Neural cell (in vitro differentiated cells): ENCODE data around the gene CTBP2. TPM values are rescaled to one million over a fixed set of nuclear protein-coding genes. Genes with fewer than 3 reads are reported as not detected.

Experiments
- H2AFZ ChIP-seq: fragments of 200-600, 300-800 bp; sonication (generic), shearing (Covaris generic); 2 replicates; pipeline ENCODE4 v1.6.0; 2014; ENCODE audit warnings: low read depth, mild to moderate bottlenecking, antibody characterized with exemption, low read length, moderate library complexity
- H3F3A ChIP-seq: fragments of 200-600 bp; shearing (Covaris generic); 2 replicates; pipeline ENCODE4 v1.6.1; 2016; ENCODE audit warnings: mild to moderate bottlenecking, moderate library complexity, mixed read lengths, antibody characterized with exemption, low read length; ENCODE audit not compliant: insufficient read depth, poor library complexity, severe bottlenecking
- H3K27ac ChIP-seq: fragments of 200-600, 300-800 bp; sonication (generic), shearing (Covaris generic); 2 replicates; pipeline ENCODE4 v1.5.1; 2014; ENCODE audit warnings: mild to moderate bottlenecking, low read length, moderate library complexity
- H3K27me3 ChIP-seq: fragments of 300-800, 200-600 bp; sonication (generic), shearing (Covaris generic); 2 replicates; pipeline ENCODE4 v1.6.0; 2014; ENCODE audit warnings: mild to moderate bottlenecking, low read depth, low read length, moderate library complexity; ENCODE audit not compliant: insufficient read depth
- H3K36me3 ChIP-seq: fragments of 300-800, 200-600 bp; sonication (generic), shearing (Covaris generic); 2 replicates; pipeline ENCODE4 v1.5.1; 2014; ENCODE audit warnings: mild to moderate bottlenecking, antibody characterized with exemption, low read length, moderate library complexity; ENCODE audit not compliant: insufficient read depth
- H3K4me2 ChIP-seq: fragments of 300-800, 200-600 bp; sonication (generic), shearing (Covaris generic); 2 replicates; pipeline ENCODE4 v1.6.0; 2014; ENCODE audit warnings: mild to moderate bottlenecking, low read length
- H3K4me3 ChIP-seq: fragments of 300-800, 200-600 bp; sonication (generic), shearing (Covaris generic); 2 replicates; pipeline ENCODE4 v1.5.1; 2014; ENCODE audit warnings: mild to moderate bottlenecking, low read length, moderate library complexity
- H3K79me2 ChIP-seq: fragments of 200-600 bp; shearing (Covaris generic); replicated peaks from 2 replicates; pipeline ENCODE4 v1.6.0; 2014; ENCODE audit warnings: mild to moderate bottlenecking, low read length, moderate library complexity; ENCODE audit not compliant: insufficient read depth
- H3K9ac ChIP-seq: fragments of 300-800, 200-600 bp; sonication (generic), shearing (Covaris generic); 2 replicates; pipeline ENCODE4 v1.6.1; 2016; ENCODE audit warnings: mild to moderate bottlenecking, low read length, mixed read lengths
- H3K9me2 ChIP-seq: fragments of 200-600 bp; shearing (Covaris generic); 2 replicates; pipeline ENCODE4 v1.6.1; 2016; ENCODE audit warnings: mild to moderate bottlenecking, low read length, mixed read lengths; ENCODE audit not compliant: insufficient read depth
- H3K9me3 ChIP-seq: fragments of 200-600, 300-800 bp; sonication (generic), shearing (Covaris generic); 2 replicates; pipeline ENCODE4 v1.6.1; 2016; ENCODE audit warnings: mild to moderate bottlenecking, mixed run types, low read length, moderate library complexity, mixed read lengths
- H4K20me1 ChIP-seq: fragments of 200-600 bp; shearing (Covaris generic); 2 replicates; pipeline ENCODE4 v1.6.1; 2016; ENCODE audit warnings: mild to moderate bottlenecking, mixed run types; ENCODE audit not compliant: insufficient read depth
- EP300 ChIP-seq: fragments of 450-650 bp; conservative IDR thresholded peaks from 2 replicates; pipeline ENCODE4 v1.6.1; 2014; ENCODE audit warnings: antibody characterized with exemption, mild to moderate bottlenecking, moderate library complexity; ENCODE audit not compliant: poor library complexity, severe bottlenecking
- EZH2 ChIP-seq: fragments of 200-600, 300-800 bp; shearing (Covaris generic), sonication (generic); IDR thresholded peaks from 2 replicates; pipeline ENCODE4 v1.6.1; 2014; ENCODE audit warnings: antibody characterized with exemption, low read length, borderline replicate concordance, mild to moderate bottlenecking; ENCODE audit not compliant: insufficient read depth, poor library complexity, severe bottlenecking
- MXI1 ChIP-seq: fragments of 450-650 bp; conservative IDR thresholded peaks from 2 replicates; pipeline ENCODE4 v1.6.1; 2014; ENCODE audit warnings: antibody characterized with exemption, mild to moderate bottlenecking; ENCODE audit not compliant: poor library complexity, severe bottlenecking
- POLR2AphosphoS5 ChIP-seq: IDR thresholded peaks from 2 replicates; pipeline ENCODE4 v1.6.1; 2012
- RAD21 ChIP-seq: fragments of 450-650 bp; conservative IDR thresholded peaks from 2 replicates; pipeline ENCODE4 v1.6.1; 2014; ENCODE audit warnings: antibody characterized with exemption, mild to moderate bottlenecking, moderate library complexity
- SMC3 ChIP-seq: fragments of 450-650 bp; conservative IDR thresholded peaks from 2 replicates; pipeline ENCODE4 v1.6.1; 2014; ENCODE audit warnings: antibody characterized with exemption, mild to moderate bottlenecking, moderate library complexity; ENCODE audit not compliant: poor library complexity
- TAF1 ChIP-seq: IDR thresholded peaks from 2 replicates; pipeline ENCODE4 v1.6.1; 2012; ENCODE audit warnings: low read depth
- polyA plus RNA-seq: library from polyadenylated mRNA; depleted of rRNA; stranded (reverse); fragments of >200 nt; gene quantifications from 2 replicates; pipeline ENCODE4 v1.2.3, GENCODE V29; 2014
- TF ChIP-seq, protein P1 (sequence below): fragments of 450-650 bp; IDR thresholded peaks from 2 replicates; pipeline ENCODE4 v1.5.1; 2014; ENCODE audit warnings: antibody characterized with exemption, mild to moderate bottlenecking, moderate library complexity; ENCODE audit not compliant: poor library complexity, severe bottlenecking
- TF ChIP-seq, protein P2 (sequence below): IDR thresholded peaks from 2 replicates; pipeline ENCODE4 v1.6.1; 2012; ENCODE audit warnings: borderline replicate concordance

The CTBP2 gene
- polyA plus RNA-seq, 1 donor from 2014 or later, result 59.5 TPM

DNA sequence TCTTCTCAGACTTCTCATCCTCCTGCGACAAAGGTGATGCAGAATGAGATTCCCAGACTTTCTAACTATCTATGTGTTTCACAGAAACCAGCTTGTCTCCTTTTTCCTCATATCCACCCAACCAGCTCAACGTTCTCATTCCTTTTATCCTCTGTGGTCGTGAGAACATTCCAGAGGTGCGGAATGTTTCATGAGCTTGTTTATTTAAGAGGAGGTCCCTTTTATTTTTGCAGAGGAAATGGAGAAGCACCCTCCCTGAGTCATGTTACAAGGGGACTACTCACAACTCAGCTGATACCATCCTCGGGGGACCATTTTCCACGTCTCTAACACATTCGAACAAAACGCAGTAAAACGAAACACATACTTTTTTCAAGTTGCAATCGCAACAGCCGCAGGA, 125.2 kb downstream of the CTBP2 start:
- H2AFZ ChIP-seq, result no peak overlapping the region
- no peak overlapping the region for H3K27ac ChIP-seq
- H3K36me3 ChIP-seq, result no peaks in the 10 kb centered on the region
- H3K4me2 ChIP-seq, result no peak overlapping the region
- TF ChIP-seq SMC3 (no peak), TAF1 (no peak), RAD21 (no peak), EZH2 (no peak), EP300 (no peak), POLR2AphosphoS5 (no peak), MXI1 (no peak)
- TF ChIP-seq, protein P1, sequence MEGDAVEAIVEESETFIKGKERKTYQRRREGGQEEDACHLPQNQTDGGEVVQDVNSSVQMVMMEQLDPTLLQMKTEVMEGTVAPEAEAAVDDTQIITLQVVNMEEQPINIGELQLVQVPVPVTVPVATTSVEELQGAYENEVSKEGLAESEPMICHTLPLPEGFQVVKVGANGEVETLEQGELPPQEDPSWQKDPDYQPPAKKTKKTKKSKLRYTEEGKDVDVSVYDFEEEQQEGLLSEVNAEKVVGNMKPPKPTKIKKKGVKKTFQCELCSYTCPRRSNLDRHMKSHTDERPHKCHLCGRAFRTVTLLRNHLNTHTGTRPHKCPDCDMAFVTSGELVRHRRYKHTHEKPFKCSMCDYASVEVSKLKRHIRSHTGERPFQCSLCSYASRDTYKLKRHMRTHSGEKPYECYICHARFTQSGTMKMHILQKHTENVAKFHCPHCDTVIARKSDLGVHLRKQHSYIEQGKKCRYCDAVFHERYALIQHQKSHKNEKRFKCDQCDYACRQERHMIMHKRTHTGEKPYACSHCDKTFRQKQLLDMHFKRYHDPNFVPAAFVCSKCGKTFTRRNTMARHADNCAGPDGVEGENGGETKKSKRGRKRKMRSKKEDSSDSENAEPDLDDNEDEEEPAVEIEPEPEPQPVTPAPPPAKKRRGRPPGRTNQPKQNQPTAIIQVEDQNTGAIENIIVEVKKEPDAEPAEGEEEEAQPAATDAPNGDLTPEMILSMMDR, result no peak
- TF ChIP-seq, protein P2, sequence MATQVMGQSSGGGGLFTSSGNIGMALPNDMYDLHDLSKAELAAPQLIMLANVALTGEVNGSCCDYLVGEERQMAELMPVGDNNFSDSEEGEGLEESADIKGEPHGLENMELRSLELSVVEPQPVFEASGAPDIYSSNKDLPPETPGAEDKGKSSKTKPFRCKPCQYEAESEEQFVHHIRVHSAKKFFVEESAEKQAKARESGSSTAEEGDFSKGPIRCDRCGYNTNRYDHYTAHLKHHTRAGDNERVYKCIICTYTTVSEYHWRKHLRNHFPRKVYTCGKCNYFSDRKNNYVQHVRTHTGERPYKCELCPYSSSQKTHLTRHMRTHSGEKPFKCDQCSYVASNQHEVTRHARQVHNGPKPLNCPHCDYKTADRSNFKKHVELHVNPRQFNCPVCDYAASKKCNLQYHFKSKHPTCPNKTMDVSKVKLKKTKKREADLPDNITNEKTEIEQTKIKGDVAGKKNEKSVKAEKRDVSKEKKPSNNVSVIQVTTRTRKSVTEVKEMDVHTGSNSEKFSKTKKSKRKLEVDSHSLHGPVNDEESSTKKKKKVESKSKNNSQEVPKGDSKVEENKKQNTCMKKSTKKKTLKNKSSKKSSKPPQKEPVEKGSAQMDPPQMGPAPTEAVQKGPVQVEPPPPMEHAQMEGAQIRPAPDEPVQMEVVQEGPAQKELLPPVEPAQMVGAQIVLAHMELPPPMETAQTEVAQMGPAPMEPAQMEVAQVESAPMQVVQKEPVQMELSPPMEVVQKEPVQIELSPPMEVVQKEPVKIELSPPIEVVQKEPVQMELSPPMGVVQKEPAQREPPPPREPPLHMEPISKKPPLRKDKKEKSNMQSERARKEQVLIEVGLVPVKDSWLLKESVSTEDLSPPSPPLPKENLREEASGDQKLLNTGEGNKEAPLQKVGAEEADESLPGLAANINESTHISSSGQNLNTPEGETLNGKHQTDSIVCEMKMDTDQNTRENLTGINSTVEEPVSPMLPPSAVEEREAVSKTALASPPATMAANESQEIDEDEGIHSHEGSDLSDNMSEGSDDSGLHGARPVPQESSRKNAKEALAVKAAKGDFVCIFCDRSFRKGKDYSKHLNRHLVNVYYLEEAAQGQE, result no peak
- H4K20me1 ChIP-seq, result no peaks in the 10 kb centered on the region
- H3K9me3 ChIP-seq, result no peaks in the 10 kb centered on the region
- peaks cover 13% of the 10 kb centered on the region for H3K79me2 ChIP-seq
- H3K9ac ChIP-seq, result no peak overlapping the region
- H3K27me3 ChIP-seq, result no peaks in the 10 kb centered on the region
- H3F3A ChIP-seq, result no peaks in the 10 kb centered on the region
- no peaks in the 10 kb centered on the region for H3K9me2 ChIP-seq
- H3K4me3 ChIP-seq, result no peak overlapping the region

DNA sequence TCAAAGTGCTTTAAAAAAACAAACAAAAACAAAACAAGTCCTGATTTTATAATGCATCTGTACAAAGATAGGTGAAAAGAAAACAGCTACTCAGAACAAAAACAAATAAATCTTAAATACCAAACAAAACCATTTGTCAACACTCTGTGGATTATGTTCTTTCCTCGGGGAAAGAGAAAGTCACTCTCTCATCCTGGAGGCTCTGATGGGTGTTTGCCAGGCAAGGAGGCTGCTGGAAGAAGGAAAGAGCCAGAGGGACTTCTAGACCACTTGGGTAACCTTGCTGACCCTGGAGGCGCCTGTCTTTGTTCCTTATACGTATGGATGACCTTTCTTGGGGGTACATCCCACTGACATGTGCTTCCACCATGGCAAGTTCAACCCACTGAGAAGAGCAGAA, 125.7 kb downstream of the CTBP2 start:
- no peak overlapping the region for H3K9ac ChIP-seq
- H3K9me2 ChIP-seq, result no peaks in the 10 kb centered on the region
- no peaks in the 10 kb centered on the region for H3F3A ChIP-seq
- H3K4me2 ChIP-seq, result no peak overlapping the region
- peaks cover 13% of the 10 kb centered on the region for H3K79me2 ChIP-seq
- no peak overlapping the region for H2AFZ ChIP-seq
- no peaks in the 10 kb centered on the region for H3K27me3 ChIP-seq
- H4K20me1 ChIP-seq, result no peaks in the 10 kb centered on the region
- no peak overlapping the region for H3K27ac ChIP-seq
- TF ChIP-seq RAD21 (no peak), SMC3 (no peak), POLR2AphosphoS5 (no peak), EZH2 (no peak), MXI1 (no peak), TAF1 (no peak)
- TF ChIP-seq, protein P2, result no peak
- TF ChIP-seq, protein P1, result no peak
- H3K9me3 ChIP-seq, result no peaks in the 10 kb centered on the region
- no peak overlapping the region for H3K4me3 ChIP-seq
- no peaks in the 10 kb centered on the region for H3K36me3 ChIP-seq
